ENCODE data around the gene MYO1B. TPM values are rescaled to one million over a fixed set of nuclear protein-coding genes. Genes with fewer than 3 reads are reported as not detected.

Gene MYO1B
- total RNA-seq (ENCODE audit: low replicate concordance): 46.7 and 67.7 TPM in 2 replicates
- long read RNA-seq, partial matches to known transcripts: 19 of 27 reads
- long read RNA-seq, other reads (novel, unspliced or antisense): 7 of 27 reads

GRCh38 chr2:191245046-191245868, at the start of gene MYO1B:
Gene MYO1B (plus strand): TSS chr2:191245404. CDS start chr2:191276896, 31,492 bp downstream.
- Mint-ChIP-seq H3K36me3 (peaks cover 4% of the 10 kb centered on the region), H3K4me3 (peak within 1 kb of the TSS; percentile 96), H3K27ac (peak within 1 kb of the TSS; percentile 92), H3K27me3 (no peaks in the 10 kb centered on the region), H3K4me1 (ENCODE audit: unreplicated experiment) (peaks cover 30% of the 10 kb centered on the region), H3K9me3 (no peaks in the 10 kb centered on the region)
- DNase-seq (ENCODE audit: extremely low spot score, unreplicated experiment): peak; percentile 83
- TF ChIP-seq CTCF (conservative IDR thresholded peaks at IDR 0.05): peak; percentile 54

GRCh38 chr2:191197096-191197495, 48.1 kb upstream of the MYO1B start:
- H3K4me1 Mint-ChIP-seq (ENCODE audit: unreplicated experiment): peaks cover under 1% of the 10 kb centered on the region
- no peak for DNase-seq (ENCODE audit: extremely low spot score, unreplicated experiment)
- no peaks in the 10 kb centered on the region for H3K36me3 Mint-ChIP-seq
- TF ChIP-seq CTCF (conservative IDR thresholded peaks at IDR 0.05): no peak
- no peaks in the 10 kb centered on the region for H3K27me3 Mint-ChIP-seq
- no peak overlapping the region for H3K27ac Mint-ChIP-seq
- no peaks in the 10 kb centered on the region for H3K9me3 Mint-ChIP-seq
- no peak overlapping the region for H3K4me3 Mint-ChIP-seq

GRCh38 chr2:191198271-191198670, 46.9 kb upstream of the MYO1B start:
- Mint-ChIP-seq H3K4me1 (ENCODE audit: unreplicated experiment) (peaks cover 6% of the 10 kb centered on the region), H3K9me3 (no peaks in the 10 kb centered on the region), H3K4me3 (no peak overlapping the region), H3K36me3 (no peaks in the 10 kb centered on the region), H3K27me3 (no peaks in the 10 kb centered on the region), H3K27ac (no peak overlapping the region)
- TF ChIP-seq CTCF (conservative IDR thresholded peaks at IDR 0.05): no peak
- no peak for DNase-seq (ENCODE audit: extremely low spot score, unreplicated experiment)

- H3K4me3 Mint-ChIP-seq: no peak overlapping the region
- H3K9me3 Mint-ChIP-seq: peaks cover 3% of the 10 kb centered on the region
- H3K27me3 Mint-ChIP-seq: no peaks in the 10 kb centered on the region
- H3K36me3 Mint-ChIP-seq: no peaks in the 10 kb centered on the region
- no peak for DNase-seq (ENCODE audit: extremely low spot score, unreplicated experiment)
- TF ChIP-seq CTCF (conservative IDR thresholded peaks at IDR 0.05): no peak
- H3K4me1 Mint-ChIP-seq (ENCODE audit: unreplicated experiment): peaks cover 6% of the 10 kb centered on the region
- no peak overlapping the region for H3K27ac Mint-ChIP-seq
These were observed 45.2 kb upstream of the MYO1B start for GRCh38 chr2:191199929-191200512.

- Mint-ChIP-seq H3K9me3 (peaks cover 3% of the 10 kb centered on the region), H3K4me1 (ENCODE audit: unreplicated experiment) (peaks cover 6% of the 10 kb centered on the region), H3K27me3 (no peaks in the 10 kb centered on the region), H3K4me3 (no peak overlapping the region), H3K36me3 (no peaks in the 10 kb centered on the region), H3K27ac (no peak overlapping the region)
- TF ChIP-seq CTCF (conservative IDR thresholded peaks at IDR 0.05): no peak
- DNase-seq (ENCODE audit: extremely low spot score, unreplicated experiment): no peak
These were observed 44.3 kb upstream of the MYO1B start for GRCh38 chr2:191200910-191201309.
